Astrocyte (in vitro differentiated cells and primary cell): ENCODE measurements around the gene RANBP1.

ENCODE experiments used
- EZH2 ChIP-seq: IDR thresholded peaks from 2 replicates; pipeline ENCODE4 v1.6.1; 2012; ENCODE audit warnings: mild to moderate bottlenecking, low read length, inconsistent platforms; ENCODE audit not compliant: insufficient read depth
- TF ChIP-seq, protein P1 (sequence below): IDR thresholded peaks from 2 replicates; pipeline ENCODE4 v1.5.1; 2011; ENCODE audit warnings: low read depth, mild to moderate bottlenecking, inconsistent platforms, low read length, moderate library complexity; ENCODE audit not compliant: insufficient read depth

DNA sequence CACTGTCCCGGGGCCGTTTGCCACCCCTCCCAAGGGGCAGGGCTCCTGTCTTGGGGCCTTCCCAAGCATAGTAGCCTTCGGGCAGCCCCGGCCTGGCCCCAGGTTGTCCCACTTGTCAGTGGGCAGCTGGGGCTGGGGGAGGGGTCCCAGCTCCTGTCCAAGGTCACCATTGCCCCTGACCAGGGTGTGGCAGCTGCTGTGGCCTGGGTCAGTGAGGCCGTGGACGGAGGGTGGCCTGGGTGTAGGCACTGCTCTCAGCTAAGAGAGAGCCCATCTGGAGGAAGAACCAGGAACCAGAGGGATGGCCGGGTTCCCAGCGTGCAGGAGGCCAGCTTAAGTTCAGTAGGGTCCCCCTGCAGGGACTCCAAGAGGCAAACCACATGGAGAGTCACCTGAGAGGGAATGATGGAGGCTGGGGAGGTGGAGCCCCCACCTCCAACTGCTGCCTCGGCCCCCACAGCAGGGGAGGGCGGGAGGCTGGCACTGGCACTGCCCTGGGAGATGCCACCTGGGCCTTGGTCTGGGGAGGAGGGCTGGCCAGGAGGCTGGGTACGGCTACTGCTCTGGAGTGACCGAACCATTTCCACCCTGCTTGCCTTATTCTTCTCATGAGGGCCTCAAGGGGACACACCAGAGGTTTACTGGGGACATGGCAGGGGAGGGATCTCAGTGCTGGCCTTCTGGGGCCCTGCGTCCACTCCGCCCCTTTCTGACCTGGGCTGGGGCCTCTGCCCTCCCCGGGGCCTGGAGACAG, 41.7 kb downstream of the RANBP1 start:
- TF ChIP-seq, protein P1, sequence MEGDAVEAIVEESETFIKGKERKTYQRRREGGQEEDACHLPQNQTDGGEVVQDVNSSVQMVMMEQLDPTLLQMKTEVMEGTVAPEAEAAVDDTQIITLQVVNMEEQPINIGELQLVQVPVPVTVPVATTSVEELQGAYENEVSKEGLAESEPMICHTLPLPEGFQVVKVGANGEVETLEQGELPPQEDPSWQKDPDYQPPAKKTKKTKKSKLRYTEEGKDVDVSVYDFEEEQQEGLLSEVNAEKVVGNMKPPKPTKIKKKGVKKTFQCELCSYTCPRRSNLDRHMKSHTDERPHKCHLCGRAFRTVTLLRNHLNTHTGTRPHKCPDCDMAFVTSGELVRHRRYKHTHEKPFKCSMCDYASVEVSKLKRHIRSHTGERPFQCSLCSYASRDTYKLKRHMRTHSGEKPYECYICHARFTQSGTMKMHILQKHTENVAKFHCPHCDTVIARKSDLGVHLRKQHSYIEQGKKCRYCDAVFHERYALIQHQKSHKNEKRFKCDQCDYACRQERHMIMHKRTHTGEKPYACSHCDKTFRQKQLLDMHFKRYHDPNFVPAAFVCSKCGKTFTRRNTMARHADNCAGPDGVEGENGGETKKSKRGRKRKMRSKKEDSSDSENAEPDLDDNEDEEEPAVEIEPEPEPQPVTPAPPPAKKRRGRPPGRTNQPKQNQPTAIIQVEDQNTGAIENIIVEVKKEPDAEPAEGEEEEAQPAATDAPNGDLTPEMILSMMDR: no peak
- TF ChIP-seq EZH2: no peak
